MCF 10A (cell line): ENCODE measurements around the gene GTPBP6. TPM values are rescaled to one million over a fixed set of nuclear protein-coding genes. Genes with fewer than 3 reads are reported as not detected.

Experiments used
- Bru-seq: library from RNA; stranded (reverse); fragments of 400-500 nt; gene quantifications from one replicate; lab custom pipeline; 2021; lab: Mats Ljungman, UMichigan
- BruChase-seq, 2 experiments: library from RNA; stranded (reverse); fragments of 400-500 nt; gene quantifications; one replicate each; lab custom pipeline; 2021; lab: Mats Ljungman, UMichigan
- BruUV-seq: library from RNA; stranded (reverse); fragments of 400-500 nt; replicated peaks from 2 replicates; lab custom pipeline; 2021; lab: Mats Ljungman, UMichigan
- CTCF ChIA-PET: fragments of 300-600 bp; sonication (Branson Sonifier 250); formaldehyde crosslinking; extraction: SDS; loops from one replicate; lab custom pipeline; 2021; ENCODE audit warnings: antibody characterized with exemption, inconsistent platforms; lab: Yijun Ruan, JAX
- POLR2A ChIA-PET: fragments of 300-600, 350-650 bp; sonication (Branson Sonifier 250); formaldehyde crosslinking; extraction: SDS; loops from one replicate; lab custom pipeline; 2020; ENCODE audit warnings: antibody characterized with exemption, inconsistent platforms; lab: Yijun Ruan, JAX
- DNase-seq: peaks from one replicate; pipeline ENCODE4 v3.0.0-alpha.2; 2018; ENCODE audit not compliant: unreplicated experiment
- H3K27ac Mint-ChIP-seq: one replicate; pipeline ENCODE4 v1.8.0; 2022; ENCODE audit warnings: mild to moderate bottlenecking, low read depth, mixed read lengths; ENCODE audit not compliant: unreplicated experiment
- H3K27me3 Mint-ChIP-seq: one replicate; pipeline ENCODE4 v1.8.0; 2022; ENCODE audit warnings: mixed read lengths; ENCODE audit not compliant: insufficient read depth, unreplicated experiment
- H3K36me3 Mint-ChIP-seq: one replicate; pipeline ENCODE4 v1.8.0; 2022; ENCODE audit warnings: mild to moderate bottlenecking, moderate library complexity, mixed read lengths; ENCODE audit not compliant: insufficient read depth, unreplicated experiment
- H3K4me1 Mint-ChIP-seq: one replicate; pipeline ENCODE4 v1.8.0; 2022; ENCODE audit warnings: mixed read lengths; ENCODE audit not compliant: insufficient read depth, unreplicated experiment
- H3K4me3 Mint-ChIP-seq: one replicate; pipeline ENCODE4 v1.8.0; 2022; ENCODE audit warnings: mild to moderate bottlenecking, moderate library complexity, mixed read lengths; ENCODE audit not compliant: unreplicated experiment
- H3K9me3 Mint-ChIP-seq: one replicate; pipeline ENCODE4 v1.8.0; 2022; ENCODE audit warnings: mixed read lengths; ENCODE audit not compliant: unreplicated experiment
- intact Hi-C: fragments of 100-400 bp; cut with micrococcal nuclease; formaldehyde crosslinking; loops from 2 replicates; pipeline ENCODE4 v1.14.1; 2022
- long read RNA-seq: library from polyadenylated mRNA; stranded (forward); transcript quantifications from one replicate; pipeline ENCODE4 v2.0.0, GENCODE V29; 2022
- total RNA-seq: library from RNA; stranded (reverse); gene quantifications from 2 replicates; pipeline ENCODE4 v1.2.3, GENCODE V29; 2022
- TF ChIP-seq, protein P1 (sequence below): fragments of 200-600 bp; IDR thresholded peaks from one replicate; pipeline ENCODE4 v1.8.0; 2022; ENCODE audit warnings: antibody characterized with exemption, mild to moderate bottlenecking; ENCODE audit not compliant: unreplicated experiment

GTPBP6 gene, protein sequence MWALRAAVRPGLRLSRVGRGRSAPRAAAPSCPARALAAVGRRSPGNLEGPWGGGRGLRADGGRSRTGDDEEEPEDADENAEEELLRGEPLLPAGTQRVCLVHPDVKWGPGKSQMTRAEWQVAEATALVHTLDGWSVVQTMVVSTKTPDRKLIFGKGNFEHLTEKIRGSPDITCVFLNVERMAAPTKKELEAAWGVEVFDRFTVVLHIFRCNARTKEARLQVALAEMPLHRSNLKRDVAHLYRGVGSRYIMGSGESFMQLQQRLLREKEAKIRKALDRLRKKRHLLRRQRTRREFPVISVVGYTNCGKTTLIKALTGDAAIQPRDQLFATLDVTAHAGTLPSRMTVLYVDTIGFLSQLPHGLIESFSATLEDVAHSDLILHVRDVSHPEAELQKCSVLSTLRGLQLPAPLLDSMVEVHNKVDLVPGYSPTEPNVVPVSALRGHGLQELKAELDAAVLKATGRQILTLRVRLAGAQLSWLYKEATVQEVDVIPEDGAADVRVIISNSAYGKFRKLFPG
- 54.9 and 73.4 TPM in 2 replicates for total RNA-seq
- percentile 63 among the genes with signal in this experiment for Bru-seq, nascent RNA
- percentile 79 among the genes with signal in this experiment for BruChase-seq, experiment 1, labeled RNA remaining after a 6-hour chase
- percentile 71 among the genes with signal in this experiment for BruChase-seq, experiment 2, labeled RNA remaining after a 2-hour chase
- long read RNA-seq, transcript GTPBP6-202 (4 exons, 2,016 nt): minor isoform, 8 of 176 reads
- long read RNA-seq, transcript GTPBP6-201 (10 exons, 1,907 nt): major isoform, 118 of 176 reads
- long read RNA-seq, partial matches to known transcripts: 10 of 176 reads
- long read RNA-seq, other reads (novel, unspliced or antisense): 40 of 176 reads

DNA sequence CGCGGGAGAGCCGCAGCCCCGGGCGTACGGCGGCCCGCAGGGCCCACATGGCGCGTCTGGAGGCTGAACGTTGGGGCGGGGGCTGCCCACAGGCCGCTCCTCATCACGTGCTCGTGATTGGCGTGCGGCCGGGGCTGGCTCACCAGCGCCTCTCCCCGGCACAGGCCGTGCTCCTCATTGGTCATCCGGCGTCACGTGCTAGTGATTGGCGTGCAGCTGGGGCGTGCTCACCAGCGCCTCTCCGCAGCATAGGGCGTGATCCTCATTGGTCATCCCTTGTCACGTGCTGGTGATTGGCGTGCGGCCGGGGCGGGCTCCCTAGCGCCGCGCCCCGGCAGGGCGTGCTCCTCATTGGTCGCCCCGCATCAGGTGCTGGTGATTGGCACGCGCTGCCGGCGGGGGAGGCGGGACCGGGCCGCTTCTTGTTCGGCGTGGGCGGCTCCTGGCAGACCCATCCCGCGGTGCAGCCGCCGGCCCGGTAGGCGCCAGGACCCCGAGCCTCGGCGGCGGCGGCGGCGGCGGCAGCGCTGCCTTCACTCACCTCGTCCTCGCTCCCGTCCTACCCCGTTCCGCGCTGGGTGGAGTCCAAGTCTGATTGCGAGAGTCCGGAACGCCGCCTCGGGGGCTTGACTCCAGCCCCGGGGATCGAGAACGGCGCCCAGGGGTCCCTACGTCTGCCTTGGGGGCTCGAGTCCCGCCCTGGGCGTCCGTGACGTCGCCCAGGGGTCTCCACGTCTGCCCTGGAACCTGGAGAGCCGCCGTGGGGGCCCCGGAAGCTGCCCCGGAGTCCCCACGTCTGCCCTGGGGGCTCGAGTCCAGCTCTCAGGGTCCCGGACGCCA lies at the start of gene GTPBP6:
Gene GTPBP6 (minus strand): TSS at position 58 of the 840 bp plus-strand sequence. CDS start 9 bp downstream, at position 49.
- no peaks in the 10 kb centered on the region for H3K27me3 Mint-ChIP-seq
- BruUV-seq: TSS peak; percentile 47
- peaks cover 7% of the 10 kb centered on the region for H3K4me1 Mint-ChIP-seq
- peak within 1 kb of the TSS; percentile 65 for H3K27ac Mint-ChIP-seq
- TF ChIP-seq, protein P1, sequence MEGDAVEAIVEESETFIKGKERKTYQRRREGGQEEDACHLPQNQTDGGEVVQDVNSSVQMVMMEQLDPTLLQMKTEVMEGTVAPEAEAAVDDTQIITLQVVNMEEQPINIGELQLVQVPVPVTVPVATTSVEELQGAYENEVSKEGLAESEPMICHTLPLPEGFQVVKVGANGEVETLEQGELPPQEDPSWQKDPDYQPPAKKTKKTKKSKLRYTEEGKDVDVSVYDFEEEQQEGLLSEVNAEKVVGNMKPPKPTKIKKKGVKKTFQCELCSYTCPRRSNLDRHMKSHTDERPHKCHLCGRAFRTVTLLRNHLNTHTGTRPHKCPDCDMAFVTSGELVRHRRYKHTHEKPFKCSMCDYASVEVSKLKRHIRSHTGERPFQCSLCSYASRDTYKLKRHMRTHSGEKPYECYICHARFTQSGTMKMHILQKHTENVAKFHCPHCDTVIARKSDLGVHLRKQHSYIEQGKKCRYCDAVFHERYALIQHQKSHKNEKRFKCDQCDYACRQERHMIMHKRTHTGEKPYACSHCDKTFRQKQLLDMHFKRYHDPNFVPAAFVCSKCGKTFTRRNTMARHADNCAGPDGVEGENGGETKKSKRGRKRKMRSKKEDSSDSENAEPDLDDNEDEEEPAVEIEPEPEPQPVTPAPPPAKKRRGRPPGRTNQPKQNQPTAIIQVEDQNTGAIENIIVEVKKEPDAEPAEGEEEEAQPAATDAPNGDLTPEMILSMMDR: no peak
- no peaks in the 10 kb centered on the region for H3K9me3 Mint-ChIP-seq
- ChIA-PET POLR2A (no interaction called here), CTCF (no interaction called here)
- peak; percentile 99 for DNase-seq
- intact Hi-C loops: no loop called here
- H3K4me3 Mint-ChIP-seq: peak within 1 kb of the TSS; percentile 72
- H3K36me3 Mint-ChIP-seq: peaks cover 38% of the 10 kb centered on the region

DNA sequence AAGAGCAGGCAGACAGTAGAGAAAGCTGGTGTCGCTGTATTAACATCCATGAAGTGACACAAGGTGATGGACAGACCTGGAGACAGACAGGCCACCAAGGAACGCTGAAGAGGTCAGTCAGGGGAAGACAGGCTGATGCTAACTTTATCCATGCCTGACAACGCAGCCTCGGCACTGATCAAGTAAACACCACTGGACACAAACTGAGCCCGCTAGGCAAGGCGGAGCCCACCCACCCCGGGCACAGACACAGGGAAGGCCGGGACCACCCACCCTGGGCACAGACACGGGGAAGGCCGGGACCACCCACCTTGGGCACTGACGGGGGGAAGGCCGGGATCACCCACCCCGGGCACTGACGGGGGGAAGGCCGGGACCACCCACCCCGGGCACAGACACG lies 49.3 kb upstream of the GTPBP6 start:
- Mint-ChIP-seq H3K27me3 (no peaks in the 10 kb centered on the region), H3K27ac (no peak overlapping the region), H3K4me1 (peaks cover 4% of the 10 kb centered on the region), H3K36me3 (peaks cover 9% of the 10 kb centered on the region), H3K9me3 (no peaks in the 10 kb centered on the region), H3K4me3 (no peak overlapping the region)
- TF ChIP-seq, protein P1: no peak
- intact Hi-C loops: no loop called here
- ChIA-PET POLR2A (no interaction called here), CTCF (no interaction called here)
- no peak for DNase-seq
- no TSS peak for BruUV-seq

DNA sequence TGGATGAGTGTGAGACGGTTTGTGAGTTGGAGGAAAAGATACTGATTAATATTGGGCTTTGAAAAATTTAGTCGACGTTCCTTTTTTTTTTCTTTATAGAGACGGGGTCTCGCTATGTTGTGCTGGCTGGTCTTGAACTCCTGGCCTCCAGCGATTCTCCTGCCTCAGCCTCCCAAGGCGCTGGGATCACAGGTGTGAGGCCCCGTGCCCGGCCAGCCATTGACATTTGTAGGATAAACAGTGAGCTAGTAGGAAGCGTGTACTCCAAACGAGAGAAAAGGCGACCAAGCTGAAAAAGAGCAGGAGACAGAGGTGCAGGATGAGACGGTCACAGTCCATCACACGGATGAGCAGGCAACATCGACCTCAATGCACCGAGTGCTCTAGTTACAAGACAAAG lies 48.8 kb upstream of the GTPBP6 start:
- Mint-ChIP-seq H3K27me3 (no peaks in the 10 kb centered on the region), H3K36me3 (peaks cover 12% of the 10 kb centered on the region), H3K4me3 (no peak overlapping the region), H3K9me3 (no peaks in the 10 kb centered on the region), H3K4me1 (peaks cover 4% of the 10 kb centered on the region), H3K27ac (no peak overlapping the region)
- CTCF ChIA-PET: no interaction called here
- no peak for DNase-seq
- no TSS peak for BruUV-seq
- intact Hi-C loops: no loop called here
- POLR2A ChIA-PET: no interaction called here
- TF ChIP-seq, protein P1: no peak
